NCI-H1092 (cell line): ENCODE results near the gene GAREM2.

Experiments used
- DNase-seq: peaks from one replicate; lab custom pipeline; 2025; lab: John Stamatoyannopoulos, UW

GAREM2 gene

GRCh38 chr2:26187537-26188104, 14.7 kb downstream of the GAREM2 start:
- no peak for DNase-seq

GRCh38 chr2:26189123-26189522, 16.2 kb downstream of the GAREM2 start:
- no peak for DNase-seq

- no peak for DNase-seq
Measured at GRCh38 chr2:26189751-26190150, 16.9 kb downstream of the GAREM2 start.

GRCh38 chr2:26190369-26190768, 17.5 kb downstream of the GAREM2 start:
- no peak for DNase-seq

- DNase-seq = no peak
Measured at GRCh38 chr2:26191316-26192159, 18.6 kb downstream of the GAREM2 start.

GRCh38 chr2:26193578-26194231, 20.8 kb downstream of the GAREM2 start:
- DNase-seq = no peak

- DNase-seq = no peak
Measured at GRCh38 chr2:26195040-26195984, 22.4 kb downstream of the GAREM2 start.

- no peak for DNase-seq
Measured at GRCh38 chr2:26196683-26197418, 24.0 kb downstream of the GAREM2 start.

- DNase-seq = no peak
Measured at GRCh38 chr2:26197516-26197915, 24.6 kb downstream of the GAREM2 start.

- DNase-seq = no peak
Measured at GRCh38 chr2:26202981-26203490, 30.1 kb downstream of the GAREM2 start.

- DNase-seq = no peak
Measured at GRCh38 chr2:26203906-26204305, 31.0 kb downstream of the GAREM2 start.

GRCh38 chr2:26212011-26212410, 39.1 kb downstream of the GAREM2 start:
- DNase-seq = no peak

GRCh38 chr2:26214759-26215158, 41.9 kb downstream of the GAREM2 start:
- no peak for DNase-seq

GRCh38 chr2:26215833-26216232, 42.9 kb downstream of the GAREM2 start:
- DNase-seq = no peak

- peak; percentile 3 for DNase-seq
Measured at GRCh38 chr2:26216587-26216986, 43.7 kb downstream of the GAREM2 start.

- DNase-seq = no peak
Measured at GRCh38 chr2:26217720-26218119, 44.8 kb downstream of the GAREM2 start.

- no peak for DNase-seq
Measured at GRCh38 chr2:26223018-26223417, 50.1 kb downstream of the GAREM2 start.

GRCh38 chr2:26224095-26224494, 51.2 kb downstream of the GAREM2 start:
- DNase-seq = no peak

- no peak for DNase-seq
Measured at GRCh38 chr2:26229595-26229994, 56.7 kb downstream of the GAREM2 start.

- DNase-seq = no peak
Measured at GRCh38 chr2:26230806-26231205, 57.9 kb downstream of the GAREM2 start.

GRCh38 chr2:26235089-26235488, 62.2 kb downstream of the GAREM2 start:
- no peak for DNase-seq
